IPS DF 4.7 (cell line): ENCODE data around the gene ICAM1.

Experiments
- DNase-seq: peaks from one replicate; pipeline ENCODE4 v3.0.0-alpha.2; 2013; ENCODE audit warnings: low spot score; ENCODE audit errors: extremely low read depth

The ICAM1 gene

GRCh38 chr19:10321417-10321797 is 50.5 kb downstream of the ICAM1 start:
- DNase-seq = no peak

- DNase-seq = no peak
These were observed 51.2 kb downstream of the ICAM1 start for GRCh38 chr19:10321874-10322835.

GRCh38 chr19:10325732-10326131 is 54.8 kb downstream of the ICAM1 start:
- DNase-seq = no peak

DNA sequence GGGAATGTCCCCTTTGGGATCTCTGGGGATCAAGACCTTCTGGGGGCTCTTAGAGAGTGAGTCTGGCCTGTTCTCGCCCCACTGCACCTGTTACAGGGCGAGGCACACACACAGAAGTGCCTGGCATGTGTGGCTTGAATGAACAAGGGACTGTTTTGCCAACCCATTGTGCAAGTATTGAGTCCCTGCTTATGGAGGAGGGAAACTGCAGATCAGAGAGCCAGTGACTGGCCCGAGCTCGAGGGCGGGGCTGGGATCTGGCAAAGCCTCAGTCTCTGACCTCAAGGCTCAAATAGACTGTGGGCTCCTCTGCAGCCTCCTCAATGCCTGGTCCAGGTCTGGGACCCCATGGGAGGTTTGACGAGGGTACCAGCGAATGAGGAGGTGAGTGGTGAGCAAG is 56.9 kb downstream of the ICAM1 start:
- no peak for DNase-seq

GRCh38 chr19:10328558-10329429 is 57.9 kb downstream of the ICAM1 start:
- no peak for DNase-seq

GRCh38 chr19:10329555-10329954 is 58.6 kb downstream of the ICAM1 start:
- DNase-seq = no peak

DNA sequence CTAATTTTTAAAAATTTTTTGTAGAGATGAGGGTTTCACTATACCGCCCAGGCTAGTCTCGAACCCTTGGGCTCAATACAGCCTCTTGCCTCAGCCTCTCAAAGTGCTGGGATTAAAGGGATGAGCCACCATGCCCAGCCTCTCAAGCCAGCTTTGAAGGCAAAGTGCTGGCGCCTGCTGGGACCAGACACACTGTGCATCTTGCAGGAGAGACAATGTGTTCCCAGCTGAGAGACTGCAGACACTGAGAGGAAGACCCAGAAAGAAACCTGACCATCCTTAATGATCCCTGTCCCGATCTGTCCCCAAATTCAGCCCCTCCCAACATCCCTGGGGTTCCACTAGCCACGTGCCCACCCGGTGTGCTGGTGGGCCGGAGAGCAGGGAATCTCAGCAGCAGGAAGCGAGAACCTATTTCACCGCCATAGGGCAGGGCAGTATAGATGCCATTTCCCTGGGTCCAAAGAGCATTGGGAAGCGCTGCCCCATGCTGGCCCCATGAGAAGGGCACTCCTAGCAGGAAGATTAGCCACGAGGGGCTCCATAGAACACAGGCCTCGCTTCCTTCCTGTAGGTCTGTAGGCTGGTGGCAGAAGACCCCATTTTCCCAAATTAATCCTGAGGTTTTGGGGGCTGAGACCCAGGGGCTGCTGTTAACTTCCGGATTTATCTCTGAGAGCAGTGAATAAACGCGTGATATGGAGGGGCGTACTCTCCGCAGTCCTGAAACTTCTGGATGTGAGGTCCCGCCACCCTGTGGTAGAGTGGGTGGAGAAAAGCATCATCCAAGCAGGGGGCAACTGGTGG is 61.4 kb downstream of the ICAM1 start:
- DNase-seq = no peak

DNA sequence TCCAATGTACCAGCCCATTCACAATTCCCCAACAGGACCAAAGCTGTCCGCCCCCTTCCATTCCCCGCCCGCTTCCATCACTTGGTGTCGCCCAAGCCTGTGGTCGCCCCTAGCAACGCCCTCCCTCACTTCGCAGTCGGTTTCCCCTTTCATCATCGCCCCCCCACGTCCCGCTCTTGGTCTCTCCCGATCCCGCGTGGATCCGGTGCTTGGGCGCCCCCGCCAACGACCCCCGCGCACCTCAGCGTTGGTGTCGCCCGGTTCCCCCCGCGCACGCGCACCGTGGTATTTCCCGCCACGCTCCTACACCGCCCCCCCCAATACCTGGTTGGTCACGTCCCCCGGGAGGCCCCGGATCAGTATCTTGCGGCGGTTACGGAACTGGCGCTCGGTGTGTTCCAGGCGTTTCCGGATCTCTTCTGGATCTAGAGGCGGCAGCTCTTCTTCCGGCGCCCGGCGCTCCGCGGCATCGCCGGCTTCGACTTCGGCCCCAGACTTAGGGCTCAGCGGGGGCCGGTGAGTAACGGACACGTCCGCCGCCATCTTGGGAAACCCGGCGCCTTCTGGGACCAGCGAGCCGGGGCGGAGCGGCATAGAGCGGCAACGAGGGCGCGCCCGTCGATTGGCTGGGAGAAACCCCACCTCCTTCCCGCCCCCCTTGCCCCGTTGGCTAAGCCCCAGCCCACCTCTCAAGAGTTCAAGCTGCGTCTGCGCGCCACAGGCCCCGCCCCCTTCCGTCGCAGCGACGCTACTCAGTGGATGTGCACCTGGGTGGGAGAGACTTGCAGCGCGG is 62.2 kb downstream of the ICAM1 start, which contains the start of gene RAVER1:
TSS of gene RAVER1 (minus strand) at position 565 of the 793 bp plus-strand sequence. CDS start at position 543, 22 bp downstream.
- DNase-seq = no peak

DNA sequence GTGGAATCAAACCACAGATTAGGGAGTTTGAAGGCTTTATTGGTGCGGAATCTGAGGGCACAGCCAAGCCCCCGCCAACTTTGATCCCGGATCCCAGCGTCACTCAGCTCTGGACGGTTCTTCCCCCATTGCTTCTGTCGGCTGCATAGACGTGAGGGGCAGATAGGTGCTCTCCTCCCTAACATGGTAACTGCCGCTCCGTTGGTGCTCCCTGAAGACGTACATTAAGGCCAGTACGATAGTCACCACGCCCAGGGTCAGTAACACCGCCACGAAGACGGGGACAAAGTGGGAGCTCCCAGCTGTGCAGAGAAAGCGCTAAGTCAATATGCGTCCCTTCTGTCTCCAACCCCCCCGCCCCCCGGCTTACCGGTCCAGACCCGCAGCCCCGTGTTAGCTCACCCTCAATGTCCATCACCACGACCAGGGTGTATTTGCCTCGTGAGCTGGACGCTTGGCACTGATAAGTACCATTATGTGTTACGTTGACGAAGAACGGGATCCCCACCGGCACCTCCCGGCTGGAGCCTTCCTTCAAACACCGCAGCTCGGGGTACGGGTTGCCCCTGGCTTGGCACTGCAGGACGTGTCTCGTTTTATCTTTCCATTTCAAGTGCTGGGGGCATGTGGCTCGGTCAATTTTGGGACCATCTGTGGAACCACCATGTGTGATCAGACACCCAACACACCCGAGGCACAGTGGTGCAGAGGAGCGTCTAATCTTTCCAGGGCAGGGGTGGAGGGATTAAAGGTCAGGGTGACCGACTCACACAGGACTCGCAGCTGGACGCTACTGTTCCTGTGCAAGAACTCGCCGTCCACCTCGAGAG is 63.1 kb downstream of the ICAM1 start:
- no peak for DNase-seq

DNA sequence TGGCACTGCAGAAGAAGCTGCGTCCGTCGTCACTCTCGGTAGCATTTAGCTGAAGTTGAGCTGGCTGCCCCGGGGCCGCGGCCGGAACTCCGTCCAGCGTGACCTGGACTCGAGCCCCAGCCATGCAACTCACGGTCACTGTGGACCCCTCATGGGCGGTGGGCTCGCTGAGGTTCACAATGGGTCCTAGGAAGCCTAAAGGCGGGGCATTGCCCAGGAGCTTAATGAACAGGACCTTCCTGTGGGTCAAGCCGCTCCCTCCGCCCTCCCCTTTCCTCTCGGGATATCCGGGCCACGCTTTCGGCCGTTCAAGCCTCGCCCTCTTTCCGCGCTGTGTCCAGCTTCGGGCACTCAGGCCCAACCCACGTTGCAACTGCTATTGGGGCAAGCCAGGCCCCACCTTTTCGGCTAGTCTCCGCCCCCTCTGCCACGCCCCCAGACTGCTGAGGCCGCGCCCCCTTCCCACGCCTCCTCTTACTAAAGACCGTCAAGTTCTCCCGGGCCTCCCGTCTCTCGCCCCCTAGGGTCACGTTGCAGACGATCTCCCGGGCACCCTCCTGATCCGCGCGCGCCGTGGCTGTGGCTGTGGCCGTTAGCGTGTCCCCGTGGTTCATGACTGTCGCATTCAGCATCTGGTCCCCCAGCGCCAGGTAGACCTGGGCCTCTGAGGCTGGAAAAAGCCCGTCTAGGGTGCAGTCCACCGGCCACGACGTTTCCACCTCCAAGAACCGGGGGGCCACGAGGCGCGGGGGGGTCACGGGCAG is 63.9 kb downstream of the ICAM1 start:
- no peak for DNase-seq

DNA sequence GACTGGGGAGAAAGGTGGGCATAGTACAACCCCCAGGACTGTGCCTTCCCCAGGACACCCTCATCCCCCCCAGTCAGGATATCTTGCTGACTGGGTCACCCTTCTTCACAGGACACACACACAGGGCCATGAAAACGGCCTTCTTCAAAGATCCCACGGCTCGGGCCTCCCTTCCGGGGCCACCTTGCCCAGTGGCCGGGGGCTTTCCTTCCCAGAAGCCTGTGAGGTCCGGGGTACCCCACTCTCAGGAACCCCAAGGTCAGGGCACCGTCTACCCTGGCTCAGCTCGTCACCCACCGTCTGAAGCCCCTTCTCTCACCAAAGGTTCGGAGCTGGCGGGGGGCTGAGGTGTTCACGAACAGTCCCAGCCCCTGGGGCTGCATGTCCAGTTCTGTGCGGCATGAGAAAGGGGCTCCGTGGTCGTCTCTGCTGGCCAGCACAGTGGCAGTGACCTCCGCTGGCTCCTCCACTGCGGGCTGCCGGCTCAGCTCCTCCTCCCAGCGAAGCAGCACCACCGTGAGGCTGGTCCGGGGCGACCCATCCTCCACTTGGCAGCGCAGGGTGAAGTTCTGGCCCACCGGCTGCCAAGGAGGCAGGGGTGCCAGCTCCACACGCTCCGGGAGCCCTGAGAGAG is 64.5 kb downstream of the ICAM1 start:
- no peak for DNase-seq
